H1 (cell line): Measurements from ENCODE around the gene PROSER2. TPM values are rescaled to one million over a fixed set of nuclear protein-coding genes. Genes with fewer than 3 reads are reported as not detected.

Experiments
- SRF ChIP-seq: IDR thresholded peaks from 2 replicates; pipeline ENCODE4 v1.6.1; 2011; ENCODE audit warnings: mild to moderate bottlenecking, low read depth, low read length, moderate library complexity
- polyA plus RNA-seq, 7 experiments: library from polyadenylated mRNA; depleted of rRNA in 3 of 7; stranded (reverse) in 5 of 7; unstranded in 2 of 7; fragments of >200 nt in 5 of 7; fragments of 200-250 nt in 2 of 7; gene quantifications; 1 replicate in 5 of 7; 2 replicates in 1 of 7; 4 replicates in 1 of 7; pipeline versions ENCODE4 v1.2.1 to v1.2.3, GENCODE V29; 2011 to 2013; ENCODE audit warnings: missing spikeins in 2 of 7, mixed read lengths in 2 of 7
- total RNA-seq: library from RNA; stranded (reverse); fragmentation: NEBNext Ultra II Directional; extraction: Animal tissue kit (Norgen Biotek cat#: 25700); gene quantifications from 2 replicates; pipeline ENCODE4 v1.2.1, GENCODE V29; 2021

PROSER2 gene
- total and polyA plus RNA-seq, 2 of the 8 experiments (the other 6 are each of a cell fraction or from before 2014, with no cell fraction given) = 3.9 to 13.7 TPM

DNA sequence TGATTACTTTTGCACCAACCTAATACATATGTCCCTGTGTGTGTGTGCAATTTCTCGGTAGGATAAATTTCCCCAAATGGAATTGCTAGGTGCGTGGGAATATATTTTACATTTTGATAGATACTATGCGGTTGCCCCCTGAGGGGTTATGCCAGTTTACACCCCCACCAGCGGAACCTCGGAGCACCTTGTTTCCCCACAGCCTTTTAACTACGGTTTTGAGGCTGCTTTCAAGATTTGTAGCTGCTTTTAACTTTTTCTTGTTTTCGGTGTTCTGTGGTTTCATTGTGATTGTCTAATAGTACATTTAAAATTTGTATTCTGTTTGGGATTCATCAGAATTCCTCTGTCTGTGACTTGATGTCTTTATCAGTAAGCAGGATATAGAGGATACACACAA, 22.0 kb downstream of the PROSER2 start (continued):
- no peak for TF ChIP-seq SRF
